HCT116 (cell line): ENCODE results near the gene LCLAT1. TPM values are rescaled to one million over a fixed set of nuclear protein-coding genes. Genes with fewer than 3 reads are reported as not detected.

Experiments
- ATAC-seq: fragments of 200-7000 bp; cut with Tn5 transposase; 2 replicates; pipeline ENCODE4 v1.9.1; 2020; ENCODE audit warnings: mild to moderate bottlenecking, moderate library complexity
- BruUV-seq: library from RNA; stranded (reverse); fragments of 400-500 nt; replicated peaks from 2 replicates; lab custom pipeline; 2021; lab: Mats Ljungman, UMichigan
- CTCF ChIA-PET: fragments of 300-600 bp; sonication (Branson Sonifier 250); formaldehyde crosslinking; loops from one replicate; lab custom pipeline; 2021; ENCODE audit warnings: antibody characterized with exemption; lab: Charles Lee
- POLR2A ChIA-PET: fragments of 300-600, 350-600 bp; sonication (Branson Sonifier 250); formaldehyde crosslinking; loops from one replicate; lab custom pipeline; 2021; ENCODE audit warnings: antibody characterized with exemption; lab: Charles Lee
- RAD21 ChIA-PET, 2 experiments: fragments of 300-600 bp; sonication (Branson Sonifier 250); formaldehyde crosslinking; loops; one replicate each; lab custom pipeline; 2023; ENCODE audit warnings: low total read pairs in 2 of 2; ENCODE audit not compliant: uncharacterized antibody in 2 of 2, unreplicated experiment in 2 of 2, low non-redundant PET in 1 of 2; lab: Charles Lee
- DNase-seq: peaks from one replicate; pipeline ENCODE4 v3.0.0-alpha.2; 2010; ENCODE audit warnings: low read depth, low spot score
- H2AFZ ChIP-seq: fragments of 200-600 bp; shearing (Covaris generic), sonication (generic); 2 replicates; pipeline ENCODE4 v1.6.1; 2017; ENCODE audit warnings: low read depth, mixed run types, mixed read lengths, antibody characterized with exemption, low read length; ENCODE audit not compliant: poor library complexity, severe bottlenecking
- H3K27ac ChIP-seq: 2 replicates; pipeline ENCODE4 v1.5.1; 2012; ENCODE audit warnings: low read depth, low read length
- H3K27me3 ChIP-seq: fragments of 200-600 bp; sonication (generic); 2 replicates; pipeline ENCODE4 v1.6.1; 2016; ENCODE audit warnings: mixed run types, low read length, mixed read lengths; ENCODE audit not compliant: insufficient read depth
- H3K36me3 ChIP-seq, 2 experiments: fragments of 200-500 bp in 1 of 2; fragments of 200-600 bp in 1 of 2; sonication (Bioruptor generic) in 1 of 2; sonication (generic) in 1 of 2; 2 replicates each; pipeline versions ENCODE4 v1.5.1 to v1.6.1; 2014 to 2016; ENCODE audit warnings: low read length in 2 of 2, inconsistent platforms in 1 of 2, mixed read lengths in 1 of 2, mixed run types in 1 of 2; ENCODE audit not compliant: insufficient read depth in 2 of 2, control insufficient read depth in 1 of 2
- H3K4me1 ChIP-seq, 2 experiments: fragments of 200-600 bp in 1 of 2; sonication (generic) in 1 of 2; 2 replicates each; pipeline versions ENCODE4 v1.5.1 to v1.6.1; 2012 to 2017; ENCODE audit warnings: low read length in 2 of 2, inconsistent platforms in 1 of 2, mild to moderate bottlenecking in 1 of 2, mixed read lengths in 1 of 2, mixed run types in 1 of 2, moderate library complexity in 1 of 2; ENCODE audit not compliant: insufficient read depth in 2 of 2, control insufficient read depth in 1 of 2
- H3K4me2 ChIP-seq: fragments of 200-600 bp; sonication (generic); 2 replicates; pipeline ENCODE4 v1.6.1; 2017; ENCODE audit warnings: mixed run types, low read length, mixed read lengths
- H3K4me3 ChIP-seq, 2 experiments: fragments of 200-600 bp in 1 of 2; sonication (generic) in 1 of 2; replicated peaks in 1 of 2; 2 replicates each; pipeline ENCODE4 v1.5.1; 2011 to 2016; ENCODE audit warnings: low read length in 2 of 2, control low read depth in 1 of 2, low read depth in 1 of 2, mild to moderate bottlenecking in 1 of 2, mixed read lengths in 1 of 2, mixed run types in 1 of 2
- H3K79me2 ChIP-seq: fragments of 200-600 bp; sonication (generic); 2 replicates; pipeline ENCODE4 v1.6.1; 2017; ENCODE audit warnings: mild to moderate bottlenecking, mixed run types, low read length, moderate library complexity, mixed read lengths; ENCODE audit not compliant: insufficient read depth
- H3K9ac ChIP-seq: fragments of 200-600 bp; sonication (generic); 2 replicates; pipeline ENCODE4 v1.6.1; 2016; ENCODE audit warnings: low read length, mixed read lengths
- H3K9me2 ChIP-seq: fragments of 200-600 bp; sonication (generic), shearing (Covaris generic); 2 replicates; pipeline ENCODE4 v1.6.1; 2017; ENCODE audit warnings: mixed run types, mild to moderate bottlenecking, moderate library complexity; ENCODE audit not compliant: insufficient read depth
- H3K9me3 ChIP-seq, 2 experiments: fragments of 200-500 bp in 1 of 2; fragments of 200-600 bp in 1 of 2; sonication (Bioruptor generic) in 1 of 2; sonication (generic) in 1 of 2; 2 replicates each; pipeline ENCODE4 v1.6.1; 2014 to 2017; ENCODE audit warnings: low read length in 2 of 2, mixed read lengths in 2 of 2, inconsistent platforms in 1 of 2, low read depth in 1 of 2, mild to moderate bottlenecking in 1 of 2, mixed run types in 1 of 2, moderate library complexity in 1 of 2; ENCODE audit not compliant: control insufficient read depth in 1 of 2, insufficient read depth in 1 of 2
- H4K20me1 ChIP-seq: fragments of 200-600 bp; sonication (generic), shearing (Covaris generic); 2 replicates; pipeline ENCODE4 v1.6.1; 2017; ENCODE audit warnings: mixed run types, mild to moderate bottlenecking, moderate library complexity; ENCODE audit not compliant: insufficient read depth
- EGR1 ChIP-seq: IDR thresholded peaks from 2 replicates; pipeline ENCODE4 v1.6.1; 2012; ENCODE audit warnings: low read depth
- ELF1 ChIP-seq: IDR thresholded peaks from 2 replicates; pipeline ENCODE4 v1.6.1; 2012; ENCODE audit warnings: low read depth, borderline replicate concordance
- EZH2phosphoT487 ChIP-seq: fragments of 200-600 bp; IDR thresholded peaks from 2 replicates; pipeline ENCODE4 v1.6.1; 2018; ENCODE audit warnings: antibody characterized with exemption, borderline replicate concordance
- POLR2AphosphoS5 ChIP-seq: IDR thresholded peaks from 2 replicates; pipeline ENCODE4 v1.6.1; 2011; ENCODE audit warnings: mild to moderate bottlenecking, low read depth, low read length, moderate library complexity
- SIN3A ChIP-seq: IDR thresholded peaks from 2 replicates; pipeline ENCODE4 v1.6.1; 2012; ENCODE audit warnings: low read depth
- TCF7L2 ChIP-seq: IDR thresholded peaks from 2 replicates; pipeline ENCODE4 v1.7.0; 2011; ENCODE audit warnings: borderline replicate concordance, inconsistent platforms; ENCODE audit not compliant: insufficient read depth, insufficient read length; ENCODE audit errors: extremely low read depth
- ZFX ChIP-seq: fragments of 450-650 bp; IDR thresholded peaks from 2 replicates; pipeline ENCODE4 v1.6.1; 2017
- ZNF274 ChIP-seq: fragments of 200-500 bp; sonication (Bioruptor generic); IDR thresholded peaks from 2 replicates; pipeline ENCODE4 v1.6.1; 2014; ENCODE audit warnings: mild to moderate bottlenecking, low read depth, low read length, inconsistent platforms
- intact Hi-C: fragments of 100-400 bp; cut with micrococcal nuclease; formaldehyde crosslinking; loops from 2 replicates; pipeline ENCODE4 v1.10.0; 2022
- total RNA-seq: library from RNA; stranded (reverse); gene quantifications from one replicate; pipeline ENCODE4 v1.2.1, GENCODE V29; 2021; ENCODE audit not compliant: unreplicated experiment
- TF ChIP-seq, protein P1 (sequence below), 3 experiments: fragments of 200-600 bp in 1 of 3; sonication (generic) in 1 of 3; IDR thresholded peaks in 2 of 3; conservative IDR thresholded peaks in 1 of 3; 2 replicates each; pipeline ENCODE4 v1.5.1; 2012 to 2017; ENCODE audit warnings: low read depth in 2 of 3, low read length in 2 of 3, antibody characterized with exemption in 1 of 3, borderline replicate concordance in 1 of 3, control low read depth in 1 of 3, mild to moderate bottlenecking in 1 of 3, mixed read lengths in 1 of 3, mixed run types in 1 of 3, moderate library complexity in 1 of 3; ENCODE audit not compliant: insufficient read depth in 1 of 3
- TF ChIP-seq, protein P2 (sequence below): IDR thresholded peaks from 2 replicates; pipeline ENCODE4 v1.6.1; 2011; ENCODE audit warnings: mild to moderate bottlenecking, low read length, moderate library complexity; ENCODE audit not compliant: insufficient replicate concordance; ENCODE audit errors: extremely low read depth
- TF ChIP-seq, protein P3 (sequence below): IDR thresholded peaks from 2 replicates; pipeline ENCODE4 v1.6.1; 2012

The LCLAT1 gene
- total RNA-seq, 1 experiment from 2014 or later = 36.2 TPM

DNA sequence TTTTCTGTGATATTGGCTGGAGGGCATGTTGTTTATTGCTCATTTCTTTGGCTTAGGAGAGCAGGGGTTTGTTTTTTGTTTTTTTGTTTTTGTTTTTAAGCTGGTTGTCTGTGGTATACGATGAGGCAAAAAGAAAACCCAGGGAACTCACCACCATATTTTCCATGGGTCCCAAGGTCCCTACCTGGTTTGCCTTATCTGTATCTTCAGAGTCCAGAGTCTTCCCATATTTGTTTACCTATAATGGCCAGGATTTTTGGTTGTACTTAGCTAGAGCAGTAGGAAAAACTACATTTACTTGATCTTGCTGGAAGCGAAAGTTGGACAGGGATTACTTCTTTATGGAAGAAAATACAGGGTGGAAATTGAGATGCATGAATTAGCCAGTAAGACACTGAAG lies 9.5 kb downstream of the LCLAT1 start:
- peaks cover 97% of the 10 kb centered on the region for H3K79me2 ChIP-seq
- H2AFZ ChIP-seq = no peak overlapping the region
- H4K20me1 ChIP-seq = peaks cover 11% of the 10 kb centered on the region; the same call in 1 of the 2 replicates
- POLR2A ChIA-PET = no interaction called here
- no peaks in the 10 kb centered on the region for H3K27me3 ChIP-seq
- DNase-seq (no peak), ATAC-seq (no peak)
- no peak overlapping the region for H3K27ac ChIP-seq
- no peaks in the 10 kb centered on the region for H3K9me3 ChIP-seq
- BruUV-seq = no TSS peak
- no peak overlapping the region for H3K4me2 ChIP-seq
- H3K9me2 ChIP-seq = no peaks in the 10 kb centered on the region
- no peak overlapping the region for H3K4me3 ChIP-seq
- TF ChIP-seq EZH2phosphoT487 (no peak), ELF1 (no peak), POLR2AphosphoS5 (no peak), TCF7L2 (no peak), EGR1 (no peak), ZNF274 (no peak), ZFX (no peak), SIN3A (no peak)
- TF ChIP-seq, protein P1, sequence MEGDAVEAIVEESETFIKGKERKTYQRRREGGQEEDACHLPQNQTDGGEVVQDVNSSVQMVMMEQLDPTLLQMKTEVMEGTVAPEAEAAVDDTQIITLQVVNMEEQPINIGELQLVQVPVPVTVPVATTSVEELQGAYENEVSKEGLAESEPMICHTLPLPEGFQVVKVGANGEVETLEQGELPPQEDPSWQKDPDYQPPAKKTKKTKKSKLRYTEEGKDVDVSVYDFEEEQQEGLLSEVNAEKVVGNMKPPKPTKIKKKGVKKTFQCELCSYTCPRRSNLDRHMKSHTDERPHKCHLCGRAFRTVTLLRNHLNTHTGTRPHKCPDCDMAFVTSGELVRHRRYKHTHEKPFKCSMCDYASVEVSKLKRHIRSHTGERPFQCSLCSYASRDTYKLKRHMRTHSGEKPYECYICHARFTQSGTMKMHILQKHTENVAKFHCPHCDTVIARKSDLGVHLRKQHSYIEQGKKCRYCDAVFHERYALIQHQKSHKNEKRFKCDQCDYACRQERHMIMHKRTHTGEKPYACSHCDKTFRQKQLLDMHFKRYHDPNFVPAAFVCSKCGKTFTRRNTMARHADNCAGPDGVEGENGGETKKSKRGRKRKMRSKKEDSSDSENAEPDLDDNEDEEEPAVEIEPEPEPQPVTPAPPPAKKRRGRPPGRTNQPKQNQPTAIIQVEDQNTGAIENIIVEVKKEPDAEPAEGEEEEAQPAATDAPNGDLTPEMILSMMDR (IDR thresholded peaks at IDR 0.05 in 2 of 3, conservative IDR thresholded peaks at IDR 0.05 in 1 of 3; ENCODE audit: borderline replicate concordance in 1 of 3, insufficient read depth in 1 of 3, low read depth in 2 of 3, low read length in 2 of 3) = no peak
- TF ChIP-seq, protein P2, sequence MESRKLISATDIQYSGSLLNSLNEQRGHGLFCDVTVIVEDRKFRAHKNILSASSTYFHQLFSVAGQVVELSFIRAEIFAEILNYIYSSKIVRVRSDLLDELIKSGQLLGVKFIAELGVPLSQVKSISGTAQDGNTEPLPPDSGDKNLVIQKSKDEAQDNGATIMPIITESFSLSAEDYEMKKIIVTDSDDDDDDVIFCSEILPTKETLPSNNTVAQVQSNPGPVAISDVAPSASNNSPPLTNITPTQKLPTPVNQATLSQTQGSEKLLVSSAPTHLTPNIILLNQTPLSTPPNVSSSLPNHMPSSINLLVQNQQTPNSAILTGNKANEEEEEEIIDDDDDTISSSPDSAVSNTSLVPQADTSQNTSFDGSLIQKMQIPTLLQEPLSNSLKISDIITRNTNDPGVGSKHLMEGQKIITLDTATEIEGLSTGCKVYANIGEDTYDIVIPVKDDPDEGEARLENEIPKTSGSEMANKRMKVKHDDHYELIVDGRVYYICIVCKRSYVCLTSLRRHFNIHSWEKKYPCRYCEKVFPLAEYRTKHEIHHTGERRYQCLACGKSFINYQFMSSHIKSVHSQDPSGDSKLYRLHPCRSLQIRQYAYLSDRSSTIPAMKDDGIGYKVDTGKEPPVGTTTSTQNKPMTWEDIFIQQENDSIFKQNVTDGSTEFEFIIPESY = no peak
- TF ChIP-seq, protein P3, sequence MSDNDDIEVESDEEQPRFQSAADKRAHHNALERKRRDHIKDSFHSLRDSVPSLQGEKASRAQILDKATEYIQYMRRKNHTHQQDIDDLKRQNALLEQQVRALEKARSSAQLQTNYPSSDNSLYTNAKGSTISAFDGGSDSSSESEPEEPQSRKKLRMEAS = no peak
- intact Hi-C loops = no loop called here
- CTCF ChIA-PET = no interaction called here
- H3K36me3 ChIP-seq = no peaks in the 10 kb centered on the region
- RAD21 ChIA-PET = no interaction called here
- no peaks in the 10 kb centered on the region for H3K4me1 ChIP-seq
- no peak overlapping the region for H3K9ac ChIP-seq
